ENCODE results near the gene ZNF273.
"Not testable (repeated sequence)": the region's sequence is repeated elsewhere in the genome, so short reads cannot be mapped to it uniquely, and the experiment has no call there.

ZNF273 gene

GRCh38 chr7:64902806-64903721 lies at the start of gene ZNF273:
Gene ZNF273 (plus strand): TSS chr7:64903273. CDS start chr7:64903318, 45 bp downstream.
- peak; percentile 96 for FAIRE-seq

GRCh38 chr7:64853679-64854078 lies 49.4 kb upstream of the ZNF273 start:
- no peak for DNase-seq (ENCODE audit: insufficient read length, low spot score)
- no peak for FAIRE-seq

More at GRCh38 chr7:64902806-64903721, at the start of gene ZNF273:
- peak; percentile 64 for DNase-seq (ENCODE audit: insufficient read length, low spot score)

GRCh38 chr7:64854969-64855368 lies 48.1 kb upstream of the ZNF273 start:
- DNase-seq (ENCODE audit: insufficient read length, low spot score) = no peak
- FAIRE-seq = no peak

GRCh38 chr7:64863021-64863420 lies 40.1 kb upstream of the ZNF273 start:
- DNase-seq (ENCODE audit: insufficient read length, low spot score) = no peak
- FAIRE-seq = no peak

GRCh38 chr7:64863530-64863929 lies 39.5 kb upstream of the ZNF273 start:
- not testable (repeated sequence) for DNase-seq (ENCODE audit: insufficient read length, low spot score); FAIRE-seq

GRCh38 chr7:64863969-64864368 lies 39.1 kb upstream of the ZNF273 start:
- FAIRE-seq = no peak
- no peak for DNase-seq (ENCODE audit: insufficient read length, low spot score)

- DNase-seq (ENCODE audit: insufficient read length, low spot score) (no peak), FAIRE-seq (no peak)
Observed at GRCh38 chr7:64867863-64868440, 35.1 kb upstream of the ZNF273 start.

GRCh38 chr7:64868499-64868898 lies 34.6 kb upstream of the ZNF273 start:
- FAIRE-seq (no peak), DNase-seq (ENCODE audit: insufficient read length, low spot score) (no peak)

GRCh38 chr7:64869121-64869725 lies 33.9 kb upstream of the ZNF273 start:
- DNase-seq (ENCODE audit: insufficient read length, low spot score) = no peak
- FAIRE-seq = no peak

- FAIRE-seq = no peak
Observed at GRCh38 chr7:64869912-64870562, 33.0 kb upstream of the ZNF273 start.

GRCh38 chr7:64870656-64871055 lies 32.4 kb upstream of the ZNF273 start:
- DNase-seq (ENCODE audit: insufficient read length, low spot score) = no peak
- no peak for FAIRE-seq

More at GRCh38 chr7:64869912-64870562, 33.0 kb upstream of the ZNF273 start:
- no peak for DNase-seq (ENCODE audit: insufficient read length, low spot score)

GRCh38 chr7:64871761-64872160 lies 31.3 kb upstream of the ZNF273 start:
- DNase-seq (ENCODE audit: insufficient read length, low spot score) = no peak
- FAIRE-seq = no peak

GRCh38 chr7:64872351-64873154 lies 30.5 kb upstream of the ZNF273 start:
- no peak for DNase-seq (ENCODE audit: insufficient read length, low spot score)
- no peak for FAIRE-seq

- no peak for DNase-seq (ENCODE audit: insufficient read length, low spot score)
- FAIRE-seq = no peak
Observed at GRCh38 chr7:64873155-64873500, 29.9 kb upstream of the ZNF273 start.

GRCh38 chr7:64873517-64873916 lies 29.6 kb upstream of the ZNF273 start:
- DNase-seq (ENCODE audit: insufficient read length, low spot score) = no peak
- FAIRE-seq = no peak

- no peak for DNase-seq (ENCODE audit: insufficient read length, low spot score)
- no peak for FAIRE-seq
Observed at GRCh38 chr7:64874114-64874513, 29.0 kb upstream of the ZNF273 start.

GRCh38 chr7:64874562-64875250 lies 28.4 kb upstream of the ZNF273 start:
- FAIRE-seq (no peak), DNase-seq (ENCODE audit: insufficient read length, low spot score) (no peak)

GRCh38 chr7:64875258-64875657 lies 27.8 kb upstream of the ZNF273 start:
- DNase-seq (ENCODE audit: insufficient read length, low spot score) = no peak
- FAIRE-seq = no peak

- DNase-seq (ENCODE audit: insufficient read length, low spot score) (no peak), FAIRE-seq (no peak)
Observed at GRCh38 chr7:64875658-64876406, 27.2 kb upstream of the ZNF273 start.
